NCI-H345 (cell line): ENCODE measurements around the gene INPP5A.

ENCODE experiments used
- DNase-seq: peaks from one replicate; lab custom pipeline; 2025; lab: John Stamatoyannopoulos, UW

Gene INPP5A

DNA sequence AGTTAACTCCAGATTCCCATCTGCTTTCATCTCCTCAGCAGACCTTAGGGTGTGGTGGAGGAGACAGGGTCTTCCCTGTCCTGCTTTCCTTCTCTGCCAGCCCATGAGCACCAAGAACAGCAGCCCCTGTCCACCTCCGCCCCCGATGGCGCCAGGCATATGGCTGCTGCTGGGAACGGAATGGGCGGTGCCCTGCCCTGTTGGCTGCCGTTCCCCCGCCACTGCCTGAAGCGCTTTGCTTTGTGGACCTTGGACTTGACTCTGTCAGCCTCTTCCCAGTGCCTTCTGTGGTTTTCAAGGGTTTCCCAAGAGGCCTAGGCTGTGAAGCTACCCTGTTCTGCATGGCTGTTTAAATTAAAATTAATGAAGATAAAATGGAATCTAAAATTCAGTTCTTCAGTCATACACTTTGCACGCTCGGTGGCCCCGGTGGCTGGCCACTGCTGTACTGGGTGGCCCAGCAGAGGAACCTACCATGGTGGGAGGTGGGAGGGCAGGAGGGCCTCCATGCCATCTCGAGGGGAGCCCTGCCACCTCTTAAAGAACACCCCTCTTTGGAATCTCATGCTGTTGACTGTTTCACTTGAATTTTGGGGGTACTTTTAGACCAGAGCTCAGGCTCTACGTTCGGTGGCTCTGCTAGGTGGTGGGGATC, 169.7 kb downstream of the INPP5A start:
- DNase-seq = no peak

DNA sequence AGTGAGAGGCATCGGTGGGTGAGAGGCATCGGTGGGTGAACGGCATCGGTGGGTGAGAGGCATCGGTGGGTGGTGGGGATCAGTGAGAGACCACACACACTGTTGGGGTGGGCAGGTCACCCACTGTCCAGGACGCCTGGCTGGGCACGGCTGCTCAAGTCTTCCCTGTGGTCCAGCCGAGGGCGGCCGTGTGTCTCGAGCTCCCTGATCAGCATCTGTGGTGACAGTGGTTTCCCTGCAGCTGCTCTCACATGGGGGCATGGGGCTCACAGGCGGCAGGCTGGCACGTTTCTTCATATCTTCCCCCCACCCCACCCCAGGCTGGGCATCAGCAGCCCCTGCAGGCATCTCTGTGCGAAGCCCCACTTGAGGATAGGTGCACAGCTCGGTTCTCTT, 170.2 kb downstream of the INPP5A start:
- DNase-seq = no peak

DNA sequence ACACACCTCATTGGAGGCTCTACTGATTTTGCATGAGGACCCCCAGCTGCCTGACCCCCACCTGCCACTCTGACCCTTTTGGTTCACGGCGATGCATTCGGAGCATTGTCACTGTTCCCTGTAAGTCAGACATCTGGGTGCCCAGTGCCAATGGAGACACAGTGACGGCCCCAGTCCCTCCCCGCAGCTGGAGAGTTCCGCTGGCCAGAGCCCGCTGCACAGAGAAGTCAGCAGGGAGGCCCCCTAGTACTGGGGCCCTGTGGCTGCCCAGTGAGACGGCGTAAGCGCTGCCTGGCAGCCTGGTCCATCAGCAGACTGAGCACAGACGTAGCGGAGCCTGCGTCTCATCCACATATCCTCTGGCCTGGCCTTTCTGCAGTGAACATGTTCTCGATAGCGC, 170.9 kb downstream of the INPP5A start:
- DNase-seq = no peak

DNA sequence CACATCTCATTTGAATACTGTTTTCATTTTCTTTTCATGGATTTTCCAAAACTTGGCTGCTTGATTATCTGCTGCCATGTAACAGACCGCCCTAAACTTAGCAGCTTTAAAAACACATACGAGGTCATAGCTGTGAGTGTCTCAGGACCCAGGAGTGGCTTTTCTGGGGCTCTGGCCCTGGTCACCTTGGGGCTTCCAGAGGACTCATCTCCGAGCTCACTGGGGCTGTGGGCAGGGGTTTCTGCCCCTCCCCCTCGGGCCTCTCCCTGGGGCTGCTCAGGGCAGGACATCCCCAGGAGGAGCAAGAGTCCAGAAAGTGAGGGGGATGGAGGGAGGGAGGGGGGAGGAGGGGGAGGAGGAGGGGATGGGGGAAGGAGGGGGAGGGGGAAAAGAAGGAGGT, 171.3 kb downstream of the INPP5A start:
- DNase-seq = no peak

DNA sequence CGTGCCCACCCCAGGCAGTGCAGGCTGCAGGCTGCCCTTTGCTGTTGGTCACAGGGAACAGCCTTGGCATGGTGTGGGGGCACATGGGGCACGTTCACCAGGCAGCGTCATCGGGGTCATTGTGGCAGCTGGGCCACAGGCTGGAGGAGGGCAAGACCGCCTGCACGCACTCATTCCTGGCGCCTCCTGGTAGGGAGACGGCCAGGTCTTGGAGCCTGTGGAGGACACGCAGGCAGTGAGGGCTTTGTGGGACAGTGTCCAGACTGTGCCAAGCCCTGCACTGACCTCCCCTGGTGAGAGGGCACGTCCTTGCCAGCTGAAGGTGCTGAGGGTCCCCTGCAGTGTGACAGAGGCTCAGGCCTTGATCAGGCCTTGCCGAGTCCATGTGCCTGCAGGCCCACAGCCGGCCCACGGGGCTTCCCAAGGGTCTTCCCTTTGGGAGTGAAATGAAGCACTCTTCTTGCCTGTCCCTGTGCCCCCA, 171.9 kb downstream of the INPP5A start:
- DNase-seq = no peak

DNA sequence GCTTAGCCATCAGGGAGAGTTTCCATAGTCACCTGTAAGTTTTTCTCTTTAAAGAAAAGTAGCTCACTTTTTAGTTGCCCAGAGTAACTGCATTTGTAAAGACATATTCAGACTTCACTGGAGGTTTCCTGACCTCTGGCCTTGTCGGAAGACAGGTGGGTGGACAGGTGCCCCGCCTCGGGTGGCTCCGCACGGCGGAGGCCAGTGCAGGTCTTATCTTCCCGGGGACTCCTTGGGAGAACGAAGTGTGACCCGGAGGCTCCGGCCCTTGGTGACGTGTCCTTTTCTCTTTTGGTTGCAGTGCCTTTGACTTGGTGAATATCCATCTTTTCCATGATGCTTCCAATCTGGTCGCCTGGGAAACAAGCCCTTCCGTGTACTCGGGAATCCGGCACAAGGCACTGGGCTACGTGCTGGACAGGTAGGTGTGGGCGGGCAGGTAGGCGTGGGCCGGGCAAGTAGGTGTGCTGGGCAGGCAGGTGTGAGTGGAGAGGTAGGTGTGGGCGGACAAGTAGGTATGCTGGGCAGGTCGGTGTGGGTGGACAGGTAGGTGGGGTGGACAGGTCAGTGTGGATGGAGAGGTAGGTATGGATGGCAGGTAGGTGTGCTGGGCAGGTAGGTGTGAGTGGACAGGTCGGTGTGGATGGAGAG, 172.6 kb downstream of the INPP5A start:
- no peak for DNase-seq

DNA sequence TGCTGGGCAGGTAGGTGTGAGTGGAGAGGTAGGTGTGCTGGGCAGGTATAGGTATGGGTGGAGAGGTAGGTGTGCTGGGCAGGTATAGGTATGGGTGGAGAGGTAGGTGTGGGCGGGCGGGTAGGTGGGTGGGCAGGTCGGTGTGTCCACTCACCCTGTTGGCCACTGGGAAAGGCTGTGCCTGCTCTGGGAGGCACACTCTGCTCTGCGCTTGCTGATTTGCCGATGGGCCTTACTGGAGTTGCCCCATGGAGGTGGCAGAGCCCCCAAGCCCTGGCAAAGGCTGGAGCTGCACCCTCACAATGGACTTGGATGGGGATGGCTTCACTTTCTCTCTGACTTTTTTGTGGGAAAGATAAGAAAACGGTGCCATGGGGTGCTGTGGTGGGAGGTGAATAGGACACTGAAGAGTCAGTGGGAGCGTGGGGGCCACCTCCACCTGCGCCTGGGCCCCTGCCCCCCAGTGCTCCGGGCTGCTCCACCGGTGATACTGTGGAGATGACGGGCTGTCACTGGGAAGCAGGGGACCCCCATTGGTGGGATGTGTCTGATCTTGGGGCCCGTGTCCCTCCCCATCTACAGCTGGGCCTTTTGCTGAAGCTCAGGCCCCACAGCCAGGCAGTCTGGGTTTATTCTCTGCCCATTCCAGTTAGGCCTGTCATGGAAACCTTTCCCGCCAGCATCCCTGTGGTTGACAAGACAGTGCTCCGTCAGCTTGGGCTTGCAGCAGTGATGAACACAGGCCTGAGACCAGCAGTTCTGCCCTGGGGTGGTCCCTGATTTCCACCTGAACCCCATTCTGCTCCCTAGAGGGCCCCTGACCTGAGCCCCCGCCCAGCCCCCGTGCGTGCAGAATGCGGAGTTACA, 173.4 kb downstream of the INPP5A start:
- no peak for DNase-seq

DNA sequence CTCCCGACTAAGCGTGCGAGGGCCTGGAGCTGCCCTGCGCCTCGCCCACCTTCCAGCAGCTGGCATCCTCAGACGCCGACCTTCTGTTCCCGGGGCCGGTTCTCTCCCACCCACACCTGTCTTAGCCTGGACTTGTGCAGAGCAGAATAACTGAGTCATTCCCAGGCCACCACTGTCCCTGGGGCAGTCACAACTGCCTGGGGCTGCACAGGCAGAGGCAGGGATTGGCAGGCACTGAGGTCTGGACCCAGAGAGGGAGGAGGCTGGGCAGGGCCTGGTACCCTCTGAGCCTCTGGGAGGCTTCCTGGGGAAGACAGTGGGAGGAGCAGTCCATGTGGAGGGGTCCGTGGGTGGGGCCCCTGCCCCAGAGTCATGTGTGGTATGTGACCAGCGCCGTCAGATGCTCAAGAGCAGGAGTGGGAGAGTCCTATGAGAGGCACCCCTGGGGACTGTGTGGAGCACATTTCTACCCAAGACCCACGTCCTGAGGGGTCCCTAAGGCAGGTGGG, 174.1 kb downstream of the INPP5A start:
- no peak for DNase-seq

DNA sequence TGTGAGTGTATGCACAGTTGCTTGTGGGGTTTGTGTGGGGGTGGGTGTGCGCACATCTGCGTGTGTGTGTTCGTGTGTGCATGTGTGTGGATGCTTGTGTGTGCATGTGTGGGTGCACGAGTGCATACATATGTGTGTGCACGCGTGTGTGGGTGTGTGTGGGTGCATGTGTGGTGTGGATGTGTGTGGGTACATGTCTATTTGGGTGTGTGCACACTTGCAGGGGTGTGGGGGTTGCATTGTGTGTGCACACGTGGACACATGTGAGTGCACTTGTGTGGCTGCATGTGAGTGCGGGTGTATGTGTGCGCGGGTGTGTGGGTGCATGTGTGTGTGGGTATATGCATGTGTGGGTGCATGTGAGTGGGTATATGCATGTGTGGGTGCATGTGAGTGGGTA, 174.7 kb downstream of the INPP5A start:
- no peak for DNase-seq

DNA sequence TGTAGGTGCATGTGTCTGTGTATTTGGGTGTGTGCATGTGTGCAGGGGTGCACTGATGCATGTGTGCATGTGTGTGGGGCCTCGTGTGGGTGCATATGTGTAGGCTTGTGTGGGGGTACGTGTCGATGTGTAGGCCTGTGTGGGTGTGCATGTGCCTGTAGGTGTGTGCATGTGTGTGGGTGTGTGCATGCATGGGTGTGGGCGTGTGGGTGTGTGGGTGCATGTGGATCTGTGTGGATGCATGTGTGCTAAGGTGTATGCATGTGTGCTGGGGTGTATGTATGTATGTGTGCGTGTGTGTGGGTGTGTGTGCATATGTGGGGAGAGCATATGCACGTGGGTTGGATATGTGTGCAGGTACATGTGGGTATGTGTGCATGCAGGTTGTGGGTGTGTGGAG, 175.2 kb downstream of the INPP5A start:
- DNase-seq = no peak

DNA sequence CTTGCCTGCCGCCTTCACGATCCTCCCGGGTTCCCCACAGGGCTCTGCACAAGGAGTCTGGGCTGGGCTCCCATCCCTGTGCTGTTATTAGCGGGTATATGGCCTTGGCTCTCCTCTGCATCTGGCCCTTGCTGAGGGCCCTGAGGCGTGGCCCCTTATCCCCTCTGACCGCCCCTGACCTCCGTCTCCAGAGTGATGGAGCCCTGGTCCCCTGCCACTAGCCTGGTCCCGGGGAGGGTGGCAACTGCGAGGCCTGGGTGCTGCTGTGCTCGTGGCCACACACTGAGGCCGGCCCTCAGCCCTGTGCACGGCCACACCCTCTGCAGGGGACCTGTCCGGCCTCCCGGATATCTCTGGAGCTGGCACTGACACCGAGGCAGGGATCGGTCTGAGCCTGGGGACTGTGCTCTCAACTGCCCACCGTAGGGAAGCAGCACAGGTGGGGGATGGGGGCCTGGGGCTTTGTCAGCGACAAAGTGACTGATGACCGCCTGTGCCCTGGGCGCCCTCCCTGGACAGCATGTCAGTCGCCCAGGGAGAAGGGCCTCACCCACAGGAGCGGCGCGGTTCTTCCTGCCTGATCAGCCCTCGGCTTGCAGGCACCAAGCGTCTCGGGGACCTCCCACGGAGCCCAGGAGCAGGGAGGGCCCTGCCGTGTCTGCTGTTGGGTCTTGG, 176.0 kb downstream of the INPP5A start:
- DNase-seq = no peak

DNA sequence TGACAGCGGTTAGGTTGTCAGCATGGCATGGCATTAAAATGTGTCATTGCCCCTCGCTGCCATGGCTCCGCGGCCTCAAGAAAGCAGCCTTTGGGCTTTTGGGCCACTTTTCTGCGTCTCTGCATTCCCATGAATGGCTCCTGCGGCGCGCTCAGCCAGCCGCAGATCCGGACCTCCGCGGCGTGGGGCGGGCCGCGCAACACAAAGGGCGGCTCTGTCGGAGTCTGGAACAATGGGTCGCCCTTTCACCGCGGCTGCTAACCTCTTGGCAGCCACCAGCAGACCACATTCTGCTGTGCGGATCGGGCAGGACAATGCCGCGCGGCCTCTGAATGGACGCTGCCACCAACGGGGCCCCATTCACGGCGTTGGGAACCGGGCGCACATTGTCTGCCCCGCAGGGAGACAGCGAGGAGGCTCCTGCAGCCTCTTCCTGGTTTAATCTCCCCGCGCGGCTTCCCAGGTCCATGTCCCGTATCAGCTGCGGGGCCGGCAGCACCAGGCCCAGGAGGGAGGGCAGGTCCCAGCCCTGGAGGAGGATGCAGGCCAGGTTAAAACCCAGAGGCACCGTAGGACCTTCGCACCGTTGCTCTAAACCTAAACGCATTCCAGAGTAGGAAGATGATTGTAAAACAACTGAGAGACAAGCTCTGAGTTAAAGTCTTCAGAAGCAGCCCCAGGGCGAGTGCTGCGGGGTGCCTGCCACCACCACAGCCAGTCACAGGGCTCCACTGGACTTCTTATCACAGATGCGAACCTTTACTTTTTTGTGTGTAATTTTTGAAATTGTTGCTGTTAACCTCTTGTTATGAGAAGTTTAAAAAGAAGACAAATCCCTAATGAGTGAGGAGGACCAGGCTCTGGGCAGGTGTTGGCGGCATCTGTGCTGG, 176.8 kb downstream of the INPP5A start:
- DNase-seq = no peak

DNA sequence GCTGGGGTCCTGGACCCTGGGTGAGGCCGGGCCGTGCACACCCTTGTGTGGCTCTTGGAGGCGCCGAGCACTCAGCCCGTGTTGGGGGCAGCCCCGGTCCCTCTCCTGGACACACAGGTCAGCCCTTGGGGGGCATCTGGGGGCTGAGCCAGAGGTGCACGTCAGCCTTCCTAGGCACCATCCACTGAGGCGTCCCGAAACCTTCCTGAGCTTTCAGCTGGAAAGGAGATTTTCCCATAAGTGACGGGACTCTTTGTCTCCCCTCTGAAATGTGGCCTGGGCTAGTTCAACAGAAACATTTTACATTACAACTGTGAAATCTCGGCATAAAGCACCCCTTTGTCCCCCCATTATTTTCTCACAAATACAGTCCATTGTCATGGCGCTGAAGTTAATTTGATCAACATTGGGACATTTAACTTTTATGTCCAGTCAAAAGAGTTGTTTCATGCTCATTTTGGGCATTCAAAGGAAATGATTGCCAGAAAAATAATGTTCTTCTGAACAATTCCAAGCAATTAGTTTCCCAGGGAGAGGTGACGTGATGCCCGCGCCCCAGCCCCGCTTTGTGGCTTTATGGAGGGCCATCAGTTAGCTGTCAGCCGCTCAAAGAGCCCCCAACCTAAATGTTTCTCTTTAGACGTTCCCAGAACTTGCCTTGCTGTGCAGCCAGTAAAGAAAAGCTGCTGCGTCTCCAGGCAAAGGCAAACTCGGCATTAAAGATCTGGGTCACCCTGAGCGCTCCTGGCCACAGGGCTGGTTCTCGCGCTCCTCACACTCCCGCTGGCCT, 177.6 kb downstream of the INPP5A start:
- no peak for DNase-seq

DNA sequence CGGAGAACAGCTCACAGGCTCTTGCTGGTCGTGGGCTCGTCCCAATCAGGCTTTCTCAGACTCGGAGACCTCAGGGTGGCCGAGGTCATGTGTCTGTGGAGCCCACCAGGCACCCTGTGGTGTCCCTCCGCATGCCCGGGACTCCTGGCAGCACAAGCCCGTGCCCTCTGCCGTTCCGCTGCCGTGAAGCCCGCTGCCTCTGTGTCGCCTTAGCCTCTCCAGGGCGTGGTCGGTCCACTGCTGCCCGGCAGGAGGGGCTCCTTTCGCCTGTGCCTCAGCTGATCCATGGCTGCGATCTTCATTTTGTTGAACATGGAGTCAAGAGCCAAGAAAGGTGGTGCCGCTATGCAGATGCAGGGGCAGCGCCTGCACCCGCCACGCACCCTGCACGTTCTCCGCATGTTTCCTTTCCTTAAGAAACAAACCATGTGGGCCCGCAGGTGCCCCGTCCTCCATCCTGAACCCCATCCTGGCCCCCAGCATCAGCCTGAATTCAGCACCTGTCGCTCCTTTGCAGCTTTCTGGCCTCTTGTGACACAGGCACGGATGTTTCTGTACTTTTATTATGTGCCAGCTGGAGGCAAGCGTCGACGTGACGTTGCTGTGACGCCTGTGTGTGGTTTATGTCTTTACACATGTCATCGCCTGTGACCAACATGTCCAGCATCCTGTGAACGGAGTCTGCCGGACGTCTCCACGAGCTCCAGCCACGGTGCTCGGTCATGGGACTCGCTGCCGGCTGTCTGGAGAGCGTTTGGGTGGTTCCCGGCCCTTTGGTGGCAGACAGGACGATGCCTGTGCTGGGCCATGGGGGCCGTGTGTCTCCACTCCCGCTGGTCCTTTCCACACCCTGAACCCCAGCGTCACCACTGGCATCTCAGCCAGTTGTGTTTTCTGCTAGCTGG, 178.4 kb downstream of the INPP5A start:
- no peak for DNase-seq

DNA sequence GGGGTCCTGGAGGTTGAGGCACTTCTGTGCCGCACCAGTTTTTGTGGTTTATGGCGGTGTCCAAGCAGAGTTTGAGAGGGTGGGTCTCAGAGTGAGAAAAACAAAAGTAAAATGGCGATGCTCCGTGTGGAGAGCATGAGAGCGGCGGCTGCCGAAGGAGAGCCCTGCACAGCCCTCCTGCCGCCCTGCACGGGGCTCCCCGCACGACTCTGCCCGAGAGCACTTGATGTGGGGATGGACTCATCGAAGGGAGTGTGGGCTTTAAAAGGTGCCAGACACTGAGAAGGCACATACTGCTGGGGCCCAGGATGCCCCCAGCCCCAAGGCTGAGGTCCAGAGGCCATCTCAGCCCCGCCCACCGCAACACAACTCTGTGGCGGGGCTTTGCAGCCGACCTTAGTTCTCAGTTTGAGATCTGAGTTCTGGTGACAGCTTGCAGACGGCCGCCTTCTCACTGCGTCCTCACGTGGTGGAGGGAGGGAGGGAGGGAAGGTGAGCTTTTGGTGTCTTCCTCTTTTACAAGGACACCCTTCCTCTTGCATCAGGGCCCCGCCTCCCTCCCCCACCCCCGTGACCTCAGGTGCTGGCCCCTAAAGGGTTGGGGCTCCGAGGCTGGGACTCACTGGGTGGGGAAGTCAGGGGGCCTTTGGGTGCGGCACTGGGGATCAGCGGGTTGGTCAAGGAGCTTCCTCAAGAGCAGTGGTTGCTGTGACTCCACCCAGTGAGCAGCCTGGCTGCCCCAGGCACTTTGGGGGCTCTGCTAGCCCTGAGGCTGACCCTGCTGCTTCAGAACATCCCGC, 179.3 kb downstream of the INPP5A start:
- DNase-seq = no peak

DNA sequence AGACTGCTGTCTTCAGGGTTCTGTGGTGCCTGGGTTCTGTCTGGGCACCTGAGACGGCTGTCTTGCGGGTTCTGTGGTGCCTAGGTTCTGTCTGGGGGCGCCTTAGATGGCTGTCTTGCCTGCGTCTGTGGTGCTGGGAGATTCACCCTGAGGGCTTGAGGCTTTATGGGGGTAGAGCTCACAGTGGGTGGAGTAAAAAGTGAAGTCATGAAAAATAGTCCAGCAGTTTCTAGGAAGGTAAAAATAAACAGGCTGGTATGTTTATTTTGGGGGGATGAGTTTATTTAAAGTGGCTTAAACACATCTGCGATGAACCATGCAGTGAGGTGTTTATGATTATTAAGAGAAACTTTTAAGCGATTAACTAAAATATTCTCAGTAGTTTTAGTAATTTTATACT, 184.1 kb downstream of the INPP5A start:
- no peak for DNase-seq

DNA sequence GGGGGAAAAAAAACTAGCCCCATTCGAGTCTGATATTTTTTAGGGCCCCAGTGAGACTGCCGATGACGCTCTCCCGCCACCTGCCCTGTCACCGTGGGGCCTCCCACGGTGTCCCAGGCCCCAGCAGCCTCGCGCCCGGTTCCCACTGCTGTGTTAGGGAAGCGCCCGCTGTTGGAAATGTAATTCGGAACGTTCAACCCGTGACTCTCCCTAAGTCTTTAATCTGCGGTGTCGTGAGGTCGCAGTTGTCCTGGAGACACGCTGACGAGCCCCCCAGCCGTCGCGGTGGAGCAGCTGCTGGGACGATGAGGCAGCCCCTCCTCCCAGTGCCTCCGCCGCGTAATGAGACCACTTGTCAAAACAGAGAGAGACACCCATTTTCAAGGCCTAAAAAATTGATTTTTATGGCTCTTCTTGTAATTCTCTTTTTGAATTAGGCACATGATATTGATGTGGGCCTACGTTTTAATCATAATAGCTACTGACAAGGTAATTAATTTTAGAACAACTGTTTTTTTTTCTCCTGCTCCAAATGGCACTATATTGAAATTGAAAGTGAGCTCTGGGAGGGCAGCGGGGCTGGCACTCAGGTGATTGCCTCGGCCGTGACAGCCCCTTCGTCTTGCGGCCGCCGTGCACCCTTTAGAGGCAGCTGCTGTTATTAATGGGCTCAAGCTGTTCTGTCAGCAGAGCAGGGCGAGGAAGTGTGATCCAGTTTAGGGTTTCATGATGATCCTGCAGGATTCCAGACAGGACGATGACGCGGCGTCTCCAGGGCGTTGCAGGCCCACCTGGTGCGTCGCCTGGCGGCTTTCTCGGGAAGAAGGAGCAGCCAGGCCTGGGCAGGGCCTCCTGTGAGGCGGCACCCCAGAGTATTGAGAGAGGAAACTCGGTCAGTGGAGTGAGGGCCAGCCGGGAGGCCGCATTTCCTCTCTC, 185.1 kb downstream of the INPP5A start:
- no peak for DNase-seq
